OCI-LY1 (cell line): Measurements from ENCODE around the gene ATXN7L1.

Experiments
- EZH2 ChIP-seq: fragments of 200-600 bp; sonication (generic), shearing (Covaris generic); IDR thresholded peaks from 2 replicates; pipeline ENCODE4 v1.8.0; 2017; ENCODE audit warnings: borderline replicate concordance, mixed run types, mild to moderate bottlenecking, antibody characterized with exemption, low read length, moderate library complexity, mixed read lengths
- TF ChIP-seq, protein P1 (sequence below): fragments of 200-600 bp; sonication (generic), shearing (Covaris generic); IDR thresholded peaks from 2 replicates; pipeline ENCODE4 v1.5.1; 2017; ENCODE audit warnings: mild to moderate bottlenecking, antibody characterized with exemption, low read length, moderate library complexity, mixed read lengths

DNA sequence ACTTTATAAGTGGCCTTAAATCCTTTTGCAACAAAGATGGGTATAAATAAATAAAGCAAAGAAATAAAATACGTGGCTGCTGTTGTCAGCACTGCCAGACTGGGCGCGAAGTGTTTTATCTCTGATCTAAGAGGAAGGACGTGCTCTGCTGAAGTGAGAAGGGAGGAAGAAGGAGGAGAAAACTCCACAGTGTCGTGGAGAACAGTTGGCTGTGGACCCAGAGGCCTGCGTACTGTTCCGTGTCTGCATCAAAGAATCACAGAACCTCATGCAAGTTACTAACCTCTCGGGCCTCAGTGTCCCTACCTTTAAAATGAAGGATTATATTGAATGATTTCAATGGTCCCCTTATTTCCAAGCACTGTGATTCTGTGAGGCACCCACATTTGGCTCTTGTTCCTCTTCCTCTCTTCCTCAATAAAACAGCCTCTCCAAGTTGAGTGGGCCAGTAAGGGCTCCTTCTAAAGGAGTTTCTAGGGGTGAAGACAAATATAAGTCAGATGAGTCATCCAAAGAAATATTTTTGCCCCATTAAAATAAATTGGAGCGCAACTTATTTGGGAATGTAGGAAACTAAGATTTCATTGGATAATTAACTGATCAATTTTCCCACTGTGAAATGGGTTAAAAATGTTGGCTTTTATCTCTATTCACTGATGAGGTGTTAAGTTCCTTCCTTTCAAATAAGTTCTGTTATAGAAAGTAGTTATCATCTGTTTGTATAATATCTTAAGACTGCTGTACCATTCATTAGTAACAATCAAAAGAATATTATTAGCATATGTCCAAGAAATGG, 168.2 kb downstream of the ATXN7L1 start:
- TF ChIP-seq, protein P1, sequence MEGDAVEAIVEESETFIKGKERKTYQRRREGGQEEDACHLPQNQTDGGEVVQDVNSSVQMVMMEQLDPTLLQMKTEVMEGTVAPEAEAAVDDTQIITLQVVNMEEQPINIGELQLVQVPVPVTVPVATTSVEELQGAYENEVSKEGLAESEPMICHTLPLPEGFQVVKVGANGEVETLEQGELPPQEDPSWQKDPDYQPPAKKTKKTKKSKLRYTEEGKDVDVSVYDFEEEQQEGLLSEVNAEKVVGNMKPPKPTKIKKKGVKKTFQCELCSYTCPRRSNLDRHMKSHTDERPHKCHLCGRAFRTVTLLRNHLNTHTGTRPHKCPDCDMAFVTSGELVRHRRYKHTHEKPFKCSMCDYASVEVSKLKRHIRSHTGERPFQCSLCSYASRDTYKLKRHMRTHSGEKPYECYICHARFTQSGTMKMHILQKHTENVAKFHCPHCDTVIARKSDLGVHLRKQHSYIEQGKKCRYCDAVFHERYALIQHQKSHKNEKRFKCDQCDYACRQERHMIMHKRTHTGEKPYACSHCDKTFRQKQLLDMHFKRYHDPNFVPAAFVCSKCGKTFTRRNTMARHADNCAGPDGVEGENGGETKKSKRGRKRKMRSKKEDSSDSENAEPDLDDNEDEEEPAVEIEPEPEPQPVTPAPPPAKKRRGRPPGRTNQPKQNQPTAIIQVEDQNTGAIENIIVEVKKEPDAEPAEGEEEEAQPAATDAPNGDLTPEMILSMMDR: no peak
- TF ChIP-seq EZH2: no peak
